Smooth muscle cell (in vitro differentiated cells): Measurements from ENCODE around the gene IL12RB2. TPM values are rescaled to one million over a fixed set of nuclear protein-coding genes. Genes with fewer than 3 reads are reported as not detected.

Source experiments
- DNase-seq: peaks from one replicate; lab custom pipeline; 2025; ENCODE audit not compliant: unreplicated experiment; lab: John Stamatoyannopoulos, UW
- H2AFZ ChIP-seq: fragments of 200-600 bp; sonication (generic); 2 replicates; pipeline ENCODE4 v1.6.0; 2016; ENCODE audit warnings: antibody characterized with exemption, low read depth, mild to moderate bottlenecking
- H3F3A ChIP-seq: fragments of 200-600 bp; sonication (generic); 2 replicates; pipeline ENCODE4 v1.6.0; 2017; ENCODE audit warnings: antibody characterized with exemption, low read depth
- H3K27ac ChIP-seq: fragments of 200-600 bp; sonication (generic); 2 replicates; pipeline ENCODE4 v1.5.1; 2016; ENCODE audit warnings: low read depth, mild to moderate bottlenecking
- H3K27me3 ChIP-seq: fragments of 200-600 bp; sonication (generic); 2 replicates; pipeline ENCODE4 v1.6.1; 2016; ENCODE audit warnings: low read depth, mild to moderate bottlenecking
- H3K36me3 ChIP-seq: fragments of 200-600 bp; sonication (generic); 2 replicates; pipeline ENCODE4 v1.5.1; 2016; ENCODE audit warnings: low read depth
- H3K4me1 ChIP-seq: fragments of 200-600 bp; sonication (generic); 2 replicates; pipeline ENCODE4 v1.5.1; 2016; ENCODE audit warnings: low read depth
- H3K4me2 ChIP-seq: fragments of 200-600 bp; sonication (generic); 2 replicates; pipeline ENCODE4 v1.6.0; 2016; ENCODE audit warnings: mild to moderate bottlenecking
- H3K4me3 ChIP-seq: fragments of 200-600 bp; sonication (generic); 2 replicates; pipeline ENCODE4 v1.5.1; 2016; ENCODE audit warnings: mild to moderate bottlenecking
- H3K79me2 ChIP-seq: fragments of 200-600 bp; sonication (generic); 2 replicates; pipeline ENCODE4 v1.6.0; 2016; ENCODE audit warnings: low read depth, mild to moderate bottlenecking
- H3K9ac ChIP-seq: fragments of 200-600 bp; sonication (generic); 2 replicates; pipeline ENCODE4 v1.6.0; 2016; ENCODE audit warnings: low read depth
- H3K9me3 ChIP-seq: fragments of 200-600 bp; sonication (generic); replicated peaks from 2 replicates; pipeline ENCODE4 v1.5.1; 2016; ENCODE audit warnings: low read depth
- H4K20me1 ChIP-seq: fragments of 200-600 bp; sonication (generic); 2 replicates; pipeline ENCODE4 v1.6.0; 2016; ENCODE audit warnings: low read depth
- CTCF ChIP-seq: fragments of 200-600 bp; sonication (generic); IDR thresholded peaks from 2 replicates; pipeline ENCODE4 v1.5.1; 2017; ENCODE audit warnings: borderline replicate concordance, mild to moderate bottlenecking, antibody characterized with exemption; ENCODE audit not compliant: insufficient read depth, poor library complexity, severe bottlenecking
- WGBS: methylation state at CpG from one replicate; pipeline ENCODE4 v1.1.7; 2016; ENCODE audit warnings: low lambda C conversion rate; 5-methylcytosine and 5-hydroxymethylcytosine counted together
- polyA plus RNA-seq: library from polyadenylated mRNA; unstranded; fragments of >200 nt; fragmentation: Nextera tagmentation; extraction: Ambion mirVana; gene quantifications from 2 replicates; pipeline ENCODE4 v1.2.1, GENCODE V29; 2016
- total RNA-seq: library from RNA; depleted of rRNA; stranded (reverse); fragments of >200 nt; gene quantifications from 2 replicates; pipeline ENCODE4 v1.2.3, GENCODE V29; 2014

Gene IL12RB2
- total and polyA plus RNA-seq, 2 experiments from 2014 or later = not detected

- DNase-seq = no peak
- Histone ChIP-seq H3K79me2 (no peaks in the 10 kb centered on the region), H3K4me3 (no peak overlapping the region), H4K20me1 (no peaks in the 10 kb centered on the region), H3K27me3 (no peaks in the 10 kb centered on the region), H2AFZ (no peak overlapping the region), H3K4me1 (no peaks in the 10 kb centered on the region), H3F3A (peaks cover under 1% of the 10 kb centered on the region), H3K4me2 (no peak overlapping the region), H3K27ac (no peak overlapping the region), H3K9me3 (no peaks in the 10 kb centered on the region), H3K36me3 (no peaks in the 10 kb centered on the region), H3K9ac (no peak overlapping the region)
- no peak for TF ChIP-seq CTCF
- 82% methylated on average over 3 of the region's 3 CpGs for WGBS
These were observed 25.9 kb downstream of the IL12RB2 start for GRCh38 chr1:67333603-67334002.

- H3K9ac ChIP-seq = no peak overlapping the region
- no peak for TF ChIP-seq CTCF
These were observed 27.7 kb downstream of the IL12RB2 start for GRCh38 chr1:67335411-67335810.

GRCh38 chr1:67336157-67336556, 28.5 kb downstream of the IL12RB2 start:
- 93% methylated on average over 5 of the region's 5 CpGs for WGBS
- Histone ChIP-seq H4K20me1 (no peaks in the 10 kb centered on the region), H2AFZ (no peak overlapping the region), H3K27ac (no peak overlapping the region), H3K36me3 (no peaks in the 10 kb centered on the region), H3K79me2 (no peaks in the 10 kb centered on the region), H3K4me2 (no peak overlapping the region), H3F3A (peaks cover 5% of the 10 kb centered on the region), H3K4me1 (no peaks in the 10 kb centered on the region), H3K4me3 (no peak overlapping the region), H3K9me3 (no peaks in the 10 kb centered on the region), H3K9ac (no peak overlapping the region), H3K27me3 (no peaks in the 10 kb centered on the region)
- no peak for TF ChIP-seq CTCF
- DNase-seq = no peak

More at GRCh38 chr1:67335411-67335810, 27.7 kb downstream of the IL12RB2 start:
- Histone ChIP-seq H3K79me2 (no peaks in the 10 kb centered on the region), H3K4me1 (no peaks in the 10 kb centered on the region), H3F3A (peaks cover 5% of the 10 kb centered on the region), H3K27me3 (no peaks in the 10 kb centered on the region), H3K9me3 (no peaks in the 10 kb centered on the region), H4K20me1 (no peaks in the 10 kb centered on the region), H3K36me3 (no peaks in the 10 kb centered on the region), H3K27ac (no peak overlapping the region), H2AFZ (no peak overlapping the region), H3K4me2 (no peak overlapping the region), H3K4me3 (no peak overlapping the region)
- no peak for DNase-seq
- WGBS = 96% methylated on average over 1 of the region's 1 CpG

- no peaks in the 10 kb centered on the region for H3K4me1 ChIP-seq
- no peak overlapping the region for H3K4me3 ChIP-seq
- DNase-seq = no peak
- no peak overlapping the region for H3K9ac ChIP-seq
- no peaks in the 10 kb centered on the region for H3K79me2 ChIP-seq
- H2AFZ ChIP-seq = no peak overlapping the region
- H3K36me3 ChIP-seq = no peaks in the 10 kb centered on the region
- no peak overlapping the region for H3K27ac ChIP-seq
- WGBS = 80% methylated on average over 6 of the region's 6 CpGs
- H3K27me3 ChIP-seq = no peaks in the 10 kb centered on the region
- peaks cover 5% of the 10 kb centered on the region for H3F3A ChIP-seq
- no peak for TF ChIP-seq CTCF
- H3K9me3 ChIP-seq = no peaks in the 10 kb centered on the region
- H3K4me2 ChIP-seq = no peak overlapping the region
- H4K20me1 ChIP-seq = no peaks in the 10 kb centered on the region
These were observed 29.1 kb downstream of the IL12RB2 start for GRCh38 chr1:67336783-67337182.
